ENCODE data around the gene CACNA2D2.
"Not testable (repeated sequence)": the region's sequence is repeated elsewhere in the genome, so short reads cannot be mapped to it uniquely, and the experiment has no call there.

CACNA2D2 gene

GRCh38 chr3:50530001-50530970, 26.9 kb upstream of the CACNA2D2 start:
- DNase-seq (ENCODE audit: low read depth, low spot score): no peak

GRCh38 chr3:50525987-50526386, 22.6 kb upstream of the CACNA2D2 start:
- DNase-seq (ENCODE audit: low read depth, low spot score): no peak

GRCh38 chr3:50525191-50525910, 21.9 kb upstream of the CACNA2D2 start:
- no peak for DNase-seq (ENCODE audit: low read depth, low spot score)

GRCh38 chr3:50524746-50525145, 21.3 kb upstream of the CACNA2D2 start:
- no peak for DNase-seq (ENCODE audit: low read depth, low spot score)

GRCh38 chr3:50523279-50523811, 19.9 kb upstream of the CACNA2D2 start:
- DNase-seq (ENCODE audit: low read depth, low spot score): no peak

- DNase-seq (ENCODE audit: low read depth, low spot score): no peak
Measured at GRCh38 chr3:50521572-50521971, 18.1 kb upstream of the CACNA2D2 start.

- DNase-seq (ENCODE audit: low read depth, low spot score): no peak
Measured at GRCh38 chr3:50520849-50521248, 17.4 kb upstream of the CACNA2D2 start.

GRCh38 chr3:50519471-50520089, 16.1 kb upstream of the CACNA2D2 start:
- DNase-seq (ENCODE audit: low read depth, low spot score): peak; percentile 64

GRCh38 chr3:50518436-50518835, 15.0 kb upstream of the CACNA2D2 start:
- no peak for DNase-seq (ENCODE audit: low read depth, low spot score)

- DNase-seq (ENCODE audit: low read depth, low spot score): no peak
Measured at GRCh38 chr3:50517721-50518206, 14.3 kb upstream of the CACNA2D2 start.

GRCh38 chr3:50516440-50516871, 13.0 kb upstream of the CACNA2D2 start:
- DNase-seq (ENCODE audit: low read depth, low spot score): peak; percentile 77

- peak; percentile 71 for DNase-seq (ENCODE audit: low read depth, low spot score)
Measured at GRCh38 chr3:50515565-50516439, 12.4 kb upstream of the CACNA2D2 start.

- not testable (repeated sequence) for DNase-seq (ENCODE audit: low read depth, low spot score)
Measured at GRCh38 chr3:50512908-50513307, 9.5 kb upstream of the CACNA2D2 start.

- DNase-seq (ENCODE audit: low read depth, low spot score): no peak
Measured at GRCh38 chr3:50512131-50512530, 8.7 kb upstream of the CACNA2D2 start.

- no peak for DNase-seq (ENCODE audit: low read depth, low spot score)
Measured at GRCh38 chr3:50510325-50510724, 6.9 kb upstream of the CACNA2D2 start.

GRCh38 chr3:50509715-50510114, 6.3 kb upstream of the CACNA2D2 start:
- no peak for DNase-seq (ENCODE audit: low read depth, low spot score)

GRCh38 chr3:50508821-50509220, 5.4 kb upstream of the CACNA2D2 start:
- no peak for DNase-seq (ENCODE audit: low read depth, low spot score)

- no peak for DNase-seq (ENCODE audit: low read depth, low spot score)
Measured at GRCh38 chr3:50506169-50506568, 2.7 kb upstream of the CACNA2D2 start.

GRCh38 chr3:50504681-50505080, 1.2 kb upstream of the CACNA2D2 start:
- no peak for DNase-seq (ENCODE audit: low read depth, low spot score)

- DNase-seq (ENCODE audit: low read depth, low spot score): no peak
Measured at GRCh38 chr3:50502584-50503423, 630 bp downstream of the CACNA2D2 start.
